GM12878 (cell line): ENCODE data around the gene MPEG1. TPM values are rescaled to one million over a fixed set of nuclear protein-coding genes. Genes with fewer than 3 reads are reported as not detected.

Source experiments
- JUNB ChIP-seq: IDR thresholded peaks from 2 replicates; pipeline ENCODE4 v1.6.1; 2016; ENCODE audit warnings: antibody characterized with exemption, mild to moderate bottlenecking
- MEF2A ChIP-seq: IDR thresholded peaks from 2 replicates; pipeline ENCODE4 v1.6.1; 2011; ENCODE audit warnings: low read depth, mild to moderate bottlenecking, low read length, moderate library complexity; ENCODE audit not compliant: insufficient read depth
- RAD21 ChIP-seq: IDR thresholded peaks from 2 replicates; pipeline ENCODE4 v1.6.1; 2011; ENCODE audit warnings: mild to moderate bottlenecking, low read depth, low read length, moderate library complexity; ENCODE audit not compliant: insufficient read depth
- polyA plus RNA-seq, 11 experiments: library from polyadenylated mRNA; depleted of rRNA in 4 of 11; unstranded in 6 of 11; stranded (reverse) in 5 of 11; fragments of >200 nt; fragmentation: Nextera tagmentation in 4 of 11; fragmentation: Illumina TruSeq in 1 of 11; extraction: Ambion mirVana in 4 of 11; extraction: Trizol in 1 of 11; gene quantifications; 1 replicate in 1 of 11; 2 replicates in 10 of 11; pipeline versions ENCODE4 v1.2.1 to v1.2.3, GENCODE V29; 2011 to 2016; ENCODE audit warnings: inconsistent platforms in 2 of 11, missing spikeins in 2 of 11, low read depth in 1 of 11
- total RNA-seq, 4 experiments: library from RNA; depleted of rRNA in 3 of 4; stranded (reverse); fragments of >200 nt in 3 of 4; fragmentation: Illumina TruSeq in 1 of 4; extraction: Trizol in 1 of 4; gene quantifications; 2 replicates each; pipeline versions ENCODE4 v1.2.1 to v1.2.3, GENCODE V29; 2013 to 2021
- TF ChIP-seq, protein P1 (sequence below): IDR thresholded peaks from 2 replicates; pipeline ENCODE4 v1.6.1; 2011; ENCODE audit warnings: low read depth, mild to moderate bottlenecking, low read length, moderate library complexity, borderline replicate concordance; ENCODE audit errors: extremely low read depth
- TF ChIP-seq, protein P2 (sequence below): fragments of 450-650 bp; IDR thresholded peaks from 2 replicates; pipeline ENCODE4 v1.6.1; 2017; ENCODE audit warnings: mild to moderate bottlenecking, low read depth, inconsistent platforms; ENCODE audit not compliant: poor library complexity, severe bottlenecking
- TF ChIP-seq, protein P3 (sequence below): IDR thresholded peaks from 2 replicates; pipeline ENCODE4 v1.6.1; 2011; ENCODE audit warnings: borderline replicate concordance, low read depth, mild to moderate bottlenecking, moderate library complexity, low read length; ENCODE audit not compliant: insufficient read depth, poor library complexity, severe bottlenecking
- TF ChIP-seq, protein P4 (sequence below): IDR thresholded peaks from 2 replicates; pipeline ENCODE4 v1.6.1; 2012; ENCODE audit warnings: low read length, inconsistent platforms

Gene MPEG1
- total and polyA plus RNA-seq, 10 of the 15 experiments (the other 5 are each of a cell fraction or from before 2014, with no cell fraction given), result 1.3 to 15.6 (median 11.7) TPM; not detected in 1

DNA sequence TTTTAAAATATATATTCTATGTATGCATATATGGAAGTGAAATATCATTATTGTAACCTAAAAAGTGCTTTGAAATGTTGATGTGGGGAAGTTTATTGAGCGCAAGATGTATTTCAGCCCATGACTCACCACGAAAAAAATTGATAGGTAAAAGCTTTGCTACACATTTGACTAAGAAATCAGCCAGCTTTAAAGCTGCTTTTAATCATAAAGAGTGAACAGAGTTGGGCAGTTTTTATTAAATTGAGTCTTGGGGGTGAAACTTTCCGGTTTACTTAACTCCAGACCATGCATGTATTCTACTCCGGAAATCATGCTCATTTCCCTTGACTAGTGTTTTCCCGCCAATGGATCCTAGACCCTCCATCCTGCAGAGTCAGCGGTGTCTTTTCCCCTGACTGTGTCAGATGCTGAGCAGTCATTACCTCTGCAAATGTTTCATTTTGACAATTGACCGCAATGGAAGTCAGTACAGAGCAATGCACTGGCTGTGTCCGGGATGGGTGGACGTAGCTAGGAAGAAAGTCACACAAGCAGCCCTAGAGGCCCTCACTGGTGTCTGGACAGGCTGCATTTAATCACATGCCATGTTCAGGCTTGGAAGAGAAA lies 47.2 kb upstream of the MPEG1 start (continued):
- TF ChIP-seq, protein P1, sequence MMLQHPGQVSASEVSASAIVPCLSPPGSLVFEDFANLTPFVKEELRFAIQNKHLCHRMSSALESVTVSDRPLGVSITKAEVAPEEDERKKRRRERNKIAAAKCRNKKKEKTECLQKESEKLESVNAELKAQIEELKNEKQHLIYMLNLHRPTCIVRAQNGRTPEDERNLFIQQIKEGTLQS, result no peak
- TF ChIP-seq, protein P2, sequence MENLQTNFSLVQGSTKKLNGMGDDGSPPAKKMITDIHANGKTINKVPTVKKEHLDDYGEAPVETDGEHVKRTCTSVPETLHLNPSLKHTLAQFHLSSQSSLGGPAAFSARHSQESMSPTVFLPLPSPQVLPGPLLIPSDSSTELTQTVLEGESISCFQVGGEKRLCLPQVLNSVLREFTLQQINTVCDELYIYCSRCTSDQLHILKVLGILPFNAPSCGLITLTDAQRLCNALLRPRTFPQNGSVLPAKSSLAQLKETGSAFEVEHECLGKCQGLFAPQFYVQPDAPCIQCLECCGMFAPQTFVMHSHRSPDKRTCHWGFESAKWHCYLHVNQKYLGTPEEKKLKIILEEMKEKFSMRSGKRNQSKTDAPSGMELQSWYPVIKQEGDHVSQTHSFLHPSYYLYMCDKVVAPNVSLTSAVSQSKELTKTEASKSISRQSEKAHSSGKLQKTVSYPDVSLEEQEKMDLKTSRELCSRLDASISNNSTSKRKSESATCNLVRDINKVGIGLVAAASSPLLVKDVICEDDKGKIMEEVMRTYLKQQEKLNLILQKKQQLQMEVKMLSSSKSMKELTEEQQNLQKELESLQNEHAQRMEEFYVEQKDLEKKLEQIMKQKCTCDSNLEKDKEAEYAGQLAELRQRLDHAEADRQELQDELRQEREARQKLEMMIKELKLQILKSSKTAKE, result peak; percentile 39
- TF ChIP-seq, protein P3, sequence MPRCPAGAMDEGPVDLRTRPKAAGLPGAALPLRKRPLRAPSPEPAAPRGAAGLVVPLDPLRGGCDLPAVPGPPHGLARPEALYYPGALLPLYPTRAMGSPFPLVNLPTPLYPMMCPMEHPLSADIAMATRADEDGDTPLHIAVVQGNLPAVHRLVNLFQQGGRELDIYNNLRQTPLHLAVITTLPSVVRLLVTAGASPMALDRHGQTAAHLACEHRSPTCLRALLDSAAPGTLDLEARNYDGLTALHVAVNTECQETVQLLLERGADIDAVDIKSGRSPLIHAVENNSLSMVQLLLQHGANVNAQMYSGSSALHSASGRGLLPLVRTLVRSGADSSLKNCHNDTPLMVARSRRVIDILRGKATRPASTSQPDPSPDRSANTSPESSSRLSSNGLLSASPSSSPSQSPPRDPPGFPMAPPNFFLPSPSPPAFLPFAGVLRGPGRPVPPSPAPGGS, result peak; percentile 41
- TF ChIP-seq JUNB (peak; percentile 86), MEF2A (0 out of 2 replicates have a peak, but pooled peaks have one; percentile 29), RAD21 (peak; percentile 7; the same call in 1 of the 2 replicates)
- TF ChIP-seq, protein P4, sequence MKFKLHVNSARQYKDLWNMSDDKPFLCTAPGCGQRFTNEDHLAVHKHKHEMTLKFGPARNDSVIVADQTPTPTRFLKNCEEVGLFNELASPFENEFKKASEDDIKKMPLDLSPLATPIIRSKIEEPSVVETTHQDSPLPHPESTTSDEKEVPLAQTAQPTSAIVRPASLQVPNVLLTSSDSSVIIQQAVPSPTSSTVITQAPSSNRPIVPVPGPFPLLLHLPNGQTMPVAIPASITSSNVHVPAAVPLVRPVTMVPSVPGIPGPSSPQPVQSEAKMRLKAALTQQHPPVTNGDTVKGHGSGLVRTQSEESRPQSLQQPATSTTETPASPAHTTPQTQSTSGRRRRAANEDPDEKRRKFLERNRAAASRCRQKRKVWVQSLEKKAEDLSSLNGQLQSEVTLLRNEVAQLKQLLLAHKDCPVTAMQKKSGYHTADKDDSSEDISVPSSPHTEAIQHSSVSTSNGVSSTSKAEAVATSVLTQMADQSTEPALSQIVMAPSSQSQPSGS, result peak; percentile 67; the same call in 1 of the 2 replicates
